SH-SY5Y (cell line): ENCODE results near the gene PALD1.

ENCODE experiments used
- GATA2 ChIP-seq: IDR thresholded peaks from 2 replicates; pipeline ENCODE4 v1.6.1; 2011; ENCODE audit warnings: mild to moderate bottlenecking, low read depth, low read length
- GATA3 ChIP-seq: IDR thresholded peaks from 2 replicates; pipeline ENCODE4 v1.6.1; 2011; ENCODE audit warnings: low read depth, mild to moderate bottlenecking, low read length, moderate library complexity

GRCh38 chr10:70605161-70605560 is 126.6 kb downstream of the PALD1 start:
- TF ChIP-seq GATA2 (no peak), GATA3 (no peak)
